IgD-negative memory B cell (primary cell): Measurements from ENCODE around the gene RPS6KA5. TPM values are rescaled to one million over a fixed set of nuclear protein-coding genes. Genes with fewer than 3 reads are reported as not detected.

Source experiments
- polyA plus RNA-seq: library from polyadenylated mRNA; unstranded; fragments of 300-500 nt; fragmentation: Illumina TruSeq; gene quantifications from one replicate; pipeline ENCODE4 v1.2.3, GENCODE V29; 2021

Gene RPS6KA5
- polyA plus RNA-seq, 1 donor from 2014 or later, result 19.0 TPM

Other genes starting within 250 kb of the RPS6KA5 start
- 0.89 TPM for gene TTC7B, start 244.2 kb downstream of the RPS6KA5 start, polyA plus RNA-seq
- 68.0 TPM for gene DGLUCY, start 53.4 kb upstream of the RPS6KA5 start, polyA plus RNA-seq
- 1.6 TPM for gene GPR68, start 184.1 kb upstream of the RPS6KA5 start, polyA plus RNA-seq